Measurements from ENCODE around the gene ATP5PD. TPM values are rescaled to one million over a fixed set of nuclear protein-coding genes. Genes with fewer than 3 reads are reported as not detected.

Gene ATP5PD
- total RNA-seq, 4 donors from 2014 or later: 213 to 337 (median 307) TPM

GRCh38 chr17:75003957-75004355 lies 42.8 kb downstream of the ATP5PD start:
- no peaks in the 10 kb centered on the region for H3K27me3 ChIP-seq
- H3K4me3 ChIP-seq: no peak overlapping the region
- no peaks in the 10 kb centered on the region for H3K4me1 ChIP-seq
- 89 to 100% methylated on average over 1 to 7 of the region's 19 CpGs for WGBS, 2 donors (ENCODE audit: low coverage in 1 of 2)
- H3K9me3 ChIP-seq: no peaks in the 10 kb centered on the region
- no peak for TF ChIP-seq POLR2A (IDR thresholded peaks at IDR 0.05)
- TF ChIP-seq EP300 (IDR thresholded peaks at IDR 0.05): no peak
- TF ChIP-seq POLR2AphosphoS5 (IDR thresholded peaks at IDR 0.05): no peak
- no peak for TF ChIP-seq CTCF (IDR thresholded peaks at IDR 0.05)
- no peak for ATAC-seq
- H3K36me3 ChIP-seq: peaks cover 0 to 71% of the 10 kb centered on the region in 2 donors
- H3K27ac ChIP-seq: no peak overlapping the region

GRCh38 chr17:75003070-75003956 lies 43.5 kb downstream of the ATP5PD start:
- no peaks in the 10 kb centered on the region for H3K9me3 ChIP-seq
- H3K4me3 ChIP-seq: no peak overlapping the region
- WGBS, 2 donors (ENCODE audit: low coverage in 1 of 2): 76 to 80% methylated on average over 3 to 10 of the region's 76 CpGs
- peaks cover 0 to 71% of the 10 kb centered on the region in 2 donors for H3K36me3 ChIP-seq
- H3K27ac ChIP-seq: no peak overlapping the region
- no peaks in the 10 kb centered on the region for H3K4me1 ChIP-seq
- no peaks in the 10 kb centered on the region for H3K27me3 ChIP-seq
- ATAC-seq: no peak
- TF ChIP-seq EP300 (IDR thresholded peaks at IDR 0.05): no peak
- no peak for TF ChIP-seq POLR2A (IDR thresholded peaks at IDR 0.05)
- TF ChIP-seq POLR2AphosphoS5 (IDR thresholded peaks at IDR 0.05): no peak
- no peak for TF ChIP-seq CTCF (IDR thresholded peaks at IDR 0.05)

- 83% methylated on average over 3 of the region's 15 CpGs; no CpG with 5 or more reads in 1 of the 2 donors for WGBS, 2 donors (ENCODE audit: low coverage in 1 of 2)
- no peak for TF ChIP-seq POLR2AphosphoS5 (IDR thresholded peaks at IDR 0.05)
- TF ChIP-seq POLR2A (IDR thresholded peaks at IDR 0.05): no peak
- TF ChIP-seq CTCF (IDR thresholded peaks at IDR 0.05): no peak
- TF ChIP-seq EP300 (IDR thresholded peaks at IDR 0.05): no peak
- Histone ChIP-seq H3K27me3 (no peaks in the 10 kb centered on the region), H3K4me1 (no peaks in the 10 kb centered on the region), H3K36me3 (peaks cover 0 to 71% of the 10 kb centered on the region in 2 donors), H3K4me3 (no peak overlapping the region), H3K9me3 (no peaks in the 10 kb centered on the region), H3K27ac (no peak overlapping the region)
- no peak for ATAC-seq
Measured at GRCh38 chr17:75001915-75002843, 44.6 kb downstream of the ATP5PD start.

- ATAC-seq: no peak
Measured at GRCh38 chr17:74999523-74999922, 47.2 kb downstream of the ATP5PD start.

More at GRCh38 chr17:74999523-74999922, 47.2 kb downstream of the ATP5PD start:
- Histone ChIP-seq H3K27me3 (no peaks in the 10 kb centered on the region), H3K9me3 (no peaks in the 10 kb centered on the region), H3K4me1 (no peaks in the 10 kb centered on the region), H3K4me3 (no peak overlapping the region), H3K27ac (no peak overlapping the region), H3K36me3 (peaks cover 0 to 56% of the 10 kb centered on the region in 2 donors)
- no peak for TF ChIP-seq EP300 (IDR thresholded peaks at IDR 0.05)
- TF ChIP-seq POLR2AphosphoS5 (IDR thresholded peaks at IDR 0.05): no peak
- no peak for TF ChIP-seq CTCF (IDR thresholded peaks at IDR 0.05)
- TF ChIP-seq POLR2A (IDR thresholded peaks at IDR 0.05): no peak
- WGBS, 2 donors (ENCODE audit: low coverage in 1 of 2): 71 to 93% methylated on average over 1 to 2 of the region's 4 CpGs
